ENCODE measurements around the gene TBCD.

The TBCD gene

DNA sequence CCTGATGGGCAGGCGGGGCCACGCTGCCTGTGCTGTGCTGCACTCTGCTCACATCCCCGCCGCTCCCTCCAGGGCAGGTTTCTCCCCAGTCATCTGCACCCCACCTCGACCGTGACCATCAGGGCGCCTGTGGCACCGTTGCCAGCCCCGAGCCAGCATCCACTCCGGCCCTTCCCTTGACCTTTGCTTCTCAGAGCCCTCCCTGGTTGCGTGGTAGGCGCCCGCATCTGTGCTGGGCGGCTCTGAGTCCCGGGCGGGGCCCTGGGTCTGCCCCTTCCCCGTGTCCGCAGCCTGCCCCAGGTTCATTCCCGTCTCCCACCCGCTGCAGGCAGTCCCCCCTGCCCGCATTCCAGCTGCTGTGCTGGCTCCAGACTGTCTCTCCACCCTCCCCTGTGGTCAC, 54.8 kb downstream of the TBCD start:
- H3K9me3 ChIP-seq (ENCODE audit: low read length): peaks cover 12% of the 10 kb centered on the region
- H3K4me3 ChIP-seq (ENCODE audit: low read length): no peak overlapping the region
- peaks cover 59% of the 10 kb centered on the region for H3K36me3 ChIP-seq (ENCODE audit: insufficient read depth, low read length)

DNA sequence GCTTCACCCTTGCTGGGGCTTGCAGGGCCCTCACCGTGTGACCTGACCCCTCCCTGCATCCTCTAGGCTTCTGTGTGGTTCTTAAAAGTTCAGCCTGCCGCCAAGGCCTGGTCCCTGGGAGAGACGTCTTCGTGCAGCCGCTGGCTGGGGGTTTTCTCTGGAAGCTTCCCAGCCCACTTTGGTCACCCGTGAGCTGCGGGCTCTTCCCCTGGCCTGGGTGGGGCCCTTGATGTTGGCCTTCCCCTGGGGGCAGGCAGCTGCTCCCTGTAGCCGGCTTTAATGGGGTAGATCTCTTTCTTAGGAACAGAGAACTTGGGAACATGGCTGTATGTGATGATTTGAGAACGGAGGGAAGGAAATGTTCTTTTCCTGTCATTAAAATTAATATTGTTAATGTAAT, 55.2 kb downstream of the TBCD start:
- no peak overlapping the region for H2AFZ ChIP-seq (ENCODE audit: low read depth, low read length)
- no peaks in the 10 kb centered on the region for H3K27me3 ChIP-seq (ENCODE audit: insufficient read depth, low read length)
- H3K4me3 ChIP-seq (ENCODE audit: low read length): no peak overlapping the region
- H3K4me1 ChIP-seq (ENCODE audit: insufficient read depth, low read length): no peaks in the 10 kb centered on the region
- peaks cover 9% of the 10 kb centered on the region for H3K9me3 ChIP-seq (ENCODE audit: low read length)
- peaks cover 62% of the 10 kb centered on the region for H3K36me3 ChIP-seq (ENCODE audit: insufficient read depth, low read length)

More for the DNA sequence above, 54.8 kb downstream of the TBCD start:
- H3K4me1 ChIP-seq (ENCODE audit: insufficient read depth, low read length): no peaks in the 10 kb centered on the region
- H3K27me3 ChIP-seq (ENCODE audit: insufficient read depth, low read length): no peaks in the 10 kb centered on the region
- no peak overlapping the region for H2AFZ ChIP-seq (ENCODE audit: low read depth, low read length)

DNA sequence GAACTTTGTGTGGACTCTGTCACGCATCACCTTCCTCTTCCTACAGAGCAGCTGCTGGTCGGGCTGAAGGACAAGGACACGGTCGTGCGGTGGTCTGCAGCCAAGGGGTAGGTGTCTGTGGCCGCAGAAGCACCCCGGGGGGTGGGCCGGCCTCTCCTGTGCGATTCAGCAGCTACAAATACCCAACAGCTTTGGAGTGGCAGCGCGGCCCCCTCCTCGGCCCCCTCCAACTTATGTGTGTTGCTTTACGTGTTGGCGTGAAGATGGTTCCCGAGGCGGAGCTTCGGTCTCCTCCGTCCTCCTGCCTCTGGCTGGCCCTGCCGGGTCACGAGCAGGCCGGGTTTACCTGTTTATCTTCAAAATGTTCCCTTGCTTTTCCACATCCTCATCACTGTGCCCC, 55.7 kb downstream of the TBCD start:
- H3K27me3 ChIP-seq (ENCODE audit: insufficient read depth, low read length): no peaks in the 10 kb centered on the region
- H3K9me3 ChIP-seq (ENCODE audit: low read length): peaks cover 5% of the 10 kb centered on the region
- H3K4me1 ChIP-seq (ENCODE audit: insufficient read depth, low read length): no peaks in the 10 kb centered on the region
- H3K4me3 ChIP-seq (ENCODE audit: low read length): no peak overlapping the region
- H3K36me3 ChIP-seq (ENCODE audit: insufficient read depth, low read length): peaks cover 64% of the 10 kb centered on the region
- H2AFZ ChIP-seq (ENCODE audit: low read depth, low read length): no peak overlapping the region

GRCh38 chr17:82808006-82808405, 56.1 kb downstream of the TBCD start:
- Histone ChIP-seq H3K4me1 (ENCODE audit: insufficient read depth, low read length) (no peaks in the 10 kb centered on the region), H3K4me3 (ENCODE audit: low read length) (no peak overlapping the region), H3K36me3 (ENCODE audit: insufficient read depth, low read length) (peaks cover 65% of the 10 kb centered on the region), H2AFZ (ENCODE audit: low read depth, low read length) (no peak overlapping the region), H3K9me3 (ENCODE audit: low read length) (peaks cover under 1% of the 10 kb centered on the region), H3K27me3 (ENCODE audit: insufficient read depth, low read length) (no peaks in the 10 kb centered on the region)

DNA sequence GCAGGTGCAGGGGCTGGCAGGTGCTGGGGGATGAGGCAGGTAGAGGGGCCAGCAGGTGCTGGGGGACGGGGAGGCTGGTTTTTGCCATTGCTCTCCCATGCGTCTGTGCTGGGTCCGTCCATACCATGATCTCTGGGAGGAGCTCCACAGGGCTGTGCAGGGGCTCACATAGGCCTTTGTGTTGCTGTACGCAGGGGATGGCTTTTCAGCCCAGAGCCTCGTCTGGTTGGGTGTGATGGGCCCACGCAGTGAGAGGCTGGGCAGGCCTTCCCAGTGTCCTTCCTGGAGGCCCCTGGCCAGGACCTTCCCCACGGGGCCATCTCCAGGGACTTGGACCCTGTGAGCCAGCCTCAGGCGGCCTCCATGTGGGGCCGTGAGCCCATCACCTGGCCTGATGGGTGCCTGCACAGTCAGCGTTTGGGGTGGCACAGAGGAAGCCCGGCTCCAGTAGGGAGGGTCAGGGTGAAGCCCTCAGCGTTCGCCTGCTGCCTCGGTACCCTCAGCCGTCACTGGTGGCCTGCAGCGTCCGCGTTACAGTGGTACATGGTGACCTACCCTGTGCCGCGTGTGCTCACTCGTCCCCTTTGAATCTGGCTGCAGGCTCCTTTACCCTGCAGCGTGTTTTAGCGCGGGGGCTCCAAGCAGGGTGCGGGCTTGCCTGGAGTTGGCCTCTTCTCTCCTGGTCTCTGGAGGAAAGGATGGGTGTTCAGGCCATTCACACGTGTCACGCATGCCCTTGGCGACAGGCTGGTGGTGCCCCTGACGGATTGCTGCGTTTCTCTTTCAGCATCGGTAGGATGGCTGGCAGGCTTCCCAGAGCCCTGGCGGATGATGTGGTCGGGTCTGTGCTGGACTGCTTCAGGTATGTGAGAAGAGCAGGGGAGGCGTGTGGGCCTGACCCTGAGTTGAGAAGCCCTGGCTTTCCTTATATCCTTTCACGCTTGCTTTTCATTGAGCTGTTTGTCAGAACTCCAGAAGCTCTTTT, 57.3 kb downstream of the TBCD start:
- Histone ChIP-seq H3K4me3 (ENCODE audit: low read length) (no peak overlapping the region), H2AFZ (ENCODE audit: low read depth, low read length) (no peak overlapping the region), H3K27me3 (ENCODE audit: insufficient read depth, low read length) (no peaks in the 10 kb centered on the region), H3K4me1 (ENCODE audit: insufficient read depth, low read length) (no peaks in the 10 kb centered on the region), H3K9me3 (ENCODE audit: low read length) (no peaks in the 10 kb centered on the region), H3K36me3 (ENCODE audit: insufficient read depth, low read length) (peaks cover 74% of the 10 kb centered on the region)

DNA sequence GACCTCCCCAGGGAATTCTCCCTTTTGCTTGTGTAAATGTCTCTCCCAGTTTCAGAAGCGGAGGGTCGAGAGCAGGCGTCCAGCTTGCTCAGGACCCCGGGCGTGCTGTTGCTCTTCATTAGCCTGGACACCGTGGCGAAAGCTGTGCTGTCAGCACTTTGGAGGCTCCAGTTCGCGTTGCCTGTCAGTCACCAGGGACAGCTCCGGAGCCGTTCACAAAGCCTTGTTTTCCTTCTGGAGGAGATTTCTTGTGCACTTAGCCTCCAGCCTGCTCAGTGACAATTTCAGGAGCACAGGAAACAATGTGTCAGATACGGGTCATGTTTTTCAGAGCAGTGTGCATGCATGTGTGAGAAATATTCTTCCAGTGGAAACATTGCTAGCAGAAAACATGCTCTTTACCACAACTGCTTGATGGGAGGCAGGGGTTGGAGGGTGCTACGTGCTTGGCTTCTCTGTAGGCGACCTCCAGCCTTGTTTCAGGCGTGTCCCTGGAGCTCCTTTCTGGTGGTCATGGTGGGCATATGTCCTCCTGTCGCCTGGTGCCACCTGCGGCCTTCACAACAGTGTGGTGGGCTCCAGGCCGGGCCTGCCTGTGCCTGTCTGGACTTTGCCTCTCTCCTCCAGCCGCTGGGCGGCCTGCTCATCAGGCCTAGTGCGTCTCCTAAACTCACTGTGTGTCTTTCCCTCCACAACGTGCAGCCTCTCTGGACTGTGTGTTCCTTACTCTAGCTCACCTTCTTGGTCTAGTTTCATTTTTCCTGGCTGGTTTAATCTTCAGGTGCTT, 59.0 kb downstream of the TBCD start:
- no peaks in the 10 kb centered on the region for H3K27me3 ChIP-seq (ENCODE audit: insufficient read depth, low read length)
- H3K4me1 ChIP-seq (ENCODE audit: insufficient read depth, low read length): no peaks in the 10 kb centered on the region
- H3K9me3 ChIP-seq (ENCODE audit: low read length): no peaks in the 10 kb centered on the region
- peaks cover 83% of the 10 kb centered on the region for H3K36me3 ChIP-seq (ENCODE audit: insufficient read depth, low read length)
- no peak overlapping the region for H2AFZ ChIP-seq (ENCODE audit: low read depth, low read length)
- no peak overlapping the region for H3K4me3 ChIP-seq (ENCODE audit: low read length)

DNA sequence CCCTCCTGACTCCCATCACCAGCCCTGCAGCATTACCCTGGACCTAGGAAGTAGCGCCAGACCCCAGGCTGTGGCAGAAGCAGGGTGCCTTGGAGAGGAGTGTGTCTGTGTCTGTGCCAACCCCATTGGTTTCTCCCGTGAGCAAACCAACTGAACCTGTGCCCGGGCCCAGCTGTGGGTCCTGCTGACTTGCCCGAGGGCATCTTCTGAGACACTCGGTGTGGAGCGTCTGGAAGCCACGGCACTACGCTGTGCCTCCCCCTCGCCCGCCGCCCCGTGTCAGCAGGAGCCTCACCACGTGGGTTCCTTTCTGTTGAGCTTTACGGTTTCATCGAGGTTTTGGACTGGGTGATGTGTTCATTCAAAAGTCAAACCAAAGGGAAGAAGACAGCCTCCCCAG, 60.2 kb downstream of the TBCD start:
- H3K27me3 ChIP-seq (ENCODE audit: insufficient read depth, low read length): no peaks in the 10 kb centered on the region
- H3K9me3 ChIP-seq (ENCODE audit: low read length): peaks cover 4% of the 10 kb centered on the region
- H2AFZ ChIP-seq (ENCODE audit: low read depth, low read length): no peak overlapping the region
- H3K4me3 ChIP-seq (ENCODE audit: low read length): no peak overlapping the region
- no peaks in the 10 kb centered on the region for H3K4me1 ChIP-seq (ENCODE audit: insufficient read depth, low read length)
- peaks cover 82% of the 10 kb centered on the region for H3K36me3 ChIP-seq (ENCODE audit: insufficient read depth, low read length)

GRCh38 chr17:82812601-82813000, 60.7 kb downstream of the TBCD start:
- Histone ChIP-seq H3K4me3 (ENCODE audit: low read length) (no peak overlapping the region), H3K36me3 (ENCODE audit: insufficient read depth, low read length) (peaks cover 84% of the 10 kb centered on the region)

DNA sequence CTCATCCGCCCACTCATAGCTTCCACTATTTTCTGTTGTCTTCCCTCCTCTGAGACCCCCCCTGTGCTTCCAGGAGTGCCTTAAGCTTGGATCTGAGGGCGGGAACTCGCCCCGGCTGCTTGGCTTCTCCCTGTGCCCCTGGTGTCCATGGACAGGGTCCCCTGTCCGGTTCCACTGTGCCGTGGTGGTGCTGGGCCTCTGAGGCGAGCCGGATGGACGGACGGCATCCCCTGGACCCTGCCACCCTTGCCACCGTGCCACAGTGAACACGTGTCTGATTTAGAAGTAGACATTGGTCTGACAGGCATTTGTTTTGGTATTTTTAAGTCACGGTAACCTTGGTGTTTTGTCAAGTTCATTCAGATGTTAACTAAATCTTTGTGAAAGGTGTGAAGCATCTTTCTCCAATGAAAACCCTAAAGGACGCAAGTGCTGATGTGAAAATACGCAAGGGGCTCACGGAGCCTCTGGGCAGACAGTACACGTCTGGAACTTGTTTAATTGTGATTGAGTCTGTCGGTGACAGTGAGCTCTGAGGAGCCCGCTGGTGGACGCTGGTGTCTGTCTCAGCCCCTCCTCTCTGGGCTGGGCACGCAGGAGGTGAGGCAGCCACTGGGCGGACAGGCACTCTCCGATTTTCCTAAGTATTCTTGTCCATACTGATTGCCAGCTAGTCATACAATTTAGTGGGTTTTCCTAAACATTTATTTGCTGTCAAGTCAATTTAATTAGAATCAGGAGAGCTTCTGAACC, 61.6 kb downstream of the TBCD start:
- peaks cover 11% of the 10 kb centered on the region for H3K9me3 ChIP-seq (ENCODE audit: low read length)
- H3K27me3 ChIP-seq (ENCODE audit: insufficient read depth, low read length): no peaks in the 10 kb centered on the region
- H3K4me3 ChIP-seq (ENCODE audit: low read length): no peak overlapping the region
- H3K36me3 ChIP-seq (ENCODE audit: insufficient read depth, low read length): peaks cover 85% of the 10 kb centered on the region
- no peaks in the 10 kb centered on the region for H3K4me1 ChIP-seq (ENCODE audit: insufficient read depth, low read length)
- H2AFZ ChIP-seq (ENCODE audit: low read depth, low read length): no peak overlapping the region

More at GRCh38 chr17:82812601-82813000, 60.7 kb downstream of the TBCD start:
- Histone ChIP-seq H2AFZ (ENCODE audit: low read depth, low read length) (no peak overlapping the region), H3K9me3 (ENCODE audit: low read length) (peaks cover 4% of the 10 kb centered on the region), H3K4me1 (ENCODE audit: insufficient read depth, low read length) (no peaks in the 10 kb centered on the region), H3K27me3 (ENCODE audit: insufficient read depth, low read length) (no peaks in the 10 kb centered on the region)

DNA sequence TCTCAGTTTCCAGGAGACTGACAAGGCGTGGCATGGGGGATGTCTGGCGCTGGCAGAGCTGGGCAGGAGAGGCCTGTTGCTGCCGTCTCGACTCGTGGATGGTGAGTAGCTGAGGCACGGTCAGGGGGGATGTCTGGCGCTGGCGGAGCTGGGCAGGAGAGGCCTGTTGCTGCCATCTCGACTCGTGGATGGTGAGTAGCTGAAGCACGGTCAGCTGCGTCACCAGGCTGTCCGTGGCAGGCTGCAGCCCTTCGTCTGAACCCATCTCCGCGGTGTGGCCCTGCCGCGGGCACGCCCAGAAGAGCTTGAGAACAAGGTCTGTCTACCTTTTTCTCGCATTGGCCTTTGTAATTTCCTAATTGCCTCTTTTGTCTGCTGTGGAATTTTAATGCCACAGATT, 63.0 kb downstream of the TBCD start:
- Histone ChIP-seq H3K4me3 (ENCODE audit: low read length) (no peak overlapping the region), H3K27me3 (ENCODE audit: insufficient read depth, low read length) (no peaks in the 10 kb centered on the region), H3K4me1 (ENCODE audit: insufficient read depth, low read length) (no peaks in the 10 kb centered on the region), H3K36me3 (ENCODE audit: insufficient read depth, low read length) (peaks cover 81% of the 10 kb centered on the region), H2AFZ (ENCODE audit: low read depth, low read length) (no peak overlapping the region), H3K9me3 (ENCODE audit: low read length) (peaks cover 20% of the 10 kb centered on the region)

DNA sequence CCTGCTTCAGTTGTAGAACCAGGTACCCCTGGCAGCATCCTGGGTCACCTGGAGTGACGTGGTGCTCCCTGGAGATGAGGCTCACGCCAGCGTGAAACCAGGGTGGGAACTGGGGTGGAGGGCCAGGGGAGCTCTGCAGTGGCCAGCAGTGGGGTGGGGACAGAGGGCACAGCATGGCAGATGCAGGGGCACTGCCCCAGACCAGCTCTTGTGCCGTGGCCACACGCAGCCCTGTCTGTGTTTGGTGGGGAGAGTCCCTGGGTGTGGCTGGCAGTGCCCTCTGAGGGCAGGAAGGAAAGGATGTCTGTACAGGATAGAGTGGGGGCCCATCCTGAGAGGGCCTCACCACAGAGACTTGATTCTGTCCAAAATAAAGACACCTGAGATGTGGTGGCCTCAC, 63.5 kb downstream of the TBCD start:
- H3K27me3 ChIP-seq (ENCODE audit: insufficient read depth, low read length): no peaks in the 10 kb centered on the region
- no peaks in the 10 kb centered on the region for H3K4me1 ChIP-seq (ENCODE audit: insufficient read depth, low read length)
- H3K4me3 ChIP-seq (ENCODE audit: low read length): no peak overlapping the region
- peaks cover 76% of the 10 kb centered on the region for H3K36me3 ChIP-seq (ENCODE audit: insufficient read depth, low read length)
- H3K9me3 ChIP-seq (ENCODE audit: low read length): peaks cover 20% of the 10 kb centered on the region
- H2AFZ ChIP-seq (ENCODE audit: low read depth, low read length): no peak overlapping the region

- H3K9me3 ChIP-seq (ENCODE audit: low read length): peaks cover 23% of the 10 kb centered on the region
- peaks cover 72% of the 10 kb centered on the region for H3K36me3 ChIP-seq (ENCODE audit: insufficient read depth, low read length)
- H3K4me1 ChIP-seq (ENCODE audit: insufficient read depth, low read length): no peaks in the 10 kb centered on the region
- no peak overlapping the region for H2AFZ ChIP-seq (ENCODE audit: low read depth, low read length)
- H3K27me3 ChIP-seq (ENCODE audit: insufficient read depth, low read length): no peaks in the 10 kb centered on the region
- H3K4me3 ChIP-seq (ENCODE audit: low read length): no peak overlapping the region
Observed at GRCh38 chr17:82815790-82816305, 64.0 kb downstream of the TBCD start.

Data from neuron (in vitro differentiated cells).